ENCODE results near the gene JARID2.

Gene JARID2

DNA sequence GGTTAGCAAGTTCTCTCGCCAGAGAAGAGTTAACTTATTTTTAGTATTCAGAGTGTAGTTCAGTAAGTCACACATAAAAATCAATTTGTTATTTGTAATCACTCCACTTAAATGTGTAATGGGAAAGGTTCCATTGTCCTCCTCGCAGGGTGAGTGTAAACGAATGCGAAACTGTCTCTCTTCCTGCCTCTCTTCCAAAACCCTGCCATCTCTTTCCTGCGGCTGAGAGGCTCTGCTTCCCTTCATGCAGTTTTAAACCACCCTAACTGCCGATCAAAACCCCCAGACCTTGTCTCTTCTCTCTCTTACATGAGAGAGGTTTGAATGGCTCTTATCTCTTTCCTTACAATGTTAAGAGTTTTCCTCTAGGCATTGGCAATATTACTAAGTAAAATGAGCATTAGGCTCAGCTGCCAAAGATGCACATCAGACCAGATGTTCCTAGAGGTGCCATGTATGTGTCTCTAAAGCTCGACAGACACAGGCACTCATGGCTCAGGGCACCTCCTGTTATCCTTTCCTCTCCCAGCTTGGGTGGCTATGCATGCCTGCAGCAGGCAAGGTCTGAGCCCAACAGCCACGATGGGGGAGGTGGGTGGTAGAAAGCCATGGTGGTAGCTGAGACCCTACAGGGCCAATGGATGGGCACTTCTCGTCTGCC lies 91.2 kb downstream of the JARID2 start:
- no peak for DNase-seq
- H3K4me1 ChIP-seq, result peaks cover 0 to 8% (median 2%) of the 10 kb centered on the region in 4 donors
- H3K36me3 ChIP-seq, result no peaks in the 10 kb centered on the region
- no peak overlapping the region for H3K27ac ChIP-seq
- intact Hi-C loops (cut with DNase I; ENCODE audit: low total_unique reads), result no loop called here
- H3K27me3 ChIP-seq, result no peaks in the 10 kb centered on the region
- TF ChIP-seq, protein P1, sequence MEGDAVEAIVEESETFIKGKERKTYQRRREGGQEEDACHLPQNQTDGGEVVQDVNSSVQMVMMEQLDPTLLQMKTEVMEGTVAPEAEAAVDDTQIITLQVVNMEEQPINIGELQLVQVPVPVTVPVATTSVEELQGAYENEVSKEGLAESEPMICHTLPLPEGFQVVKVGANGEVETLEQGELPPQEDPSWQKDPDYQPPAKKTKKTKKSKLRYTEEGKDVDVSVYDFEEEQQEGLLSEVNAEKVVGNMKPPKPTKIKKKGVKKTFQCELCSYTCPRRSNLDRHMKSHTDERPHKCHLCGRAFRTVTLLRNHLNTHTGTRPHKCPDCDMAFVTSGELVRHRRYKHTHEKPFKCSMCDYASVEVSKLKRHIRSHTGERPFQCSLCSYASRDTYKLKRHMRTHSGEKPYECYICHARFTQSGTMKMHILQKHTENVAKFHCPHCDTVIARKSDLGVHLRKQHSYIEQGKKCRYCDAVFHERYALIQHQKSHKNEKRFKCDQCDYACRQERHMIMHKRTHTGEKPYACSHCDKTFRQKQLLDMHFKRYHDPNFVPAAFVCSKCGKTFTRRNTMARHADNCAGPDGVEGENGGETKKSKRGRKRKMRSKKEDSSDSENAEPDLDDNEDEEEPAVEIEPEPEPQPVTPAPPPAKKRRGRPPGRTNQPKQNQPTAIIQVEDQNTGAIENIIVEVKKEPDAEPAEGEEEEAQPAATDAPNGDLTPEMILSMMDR (IDR thresholded peaks at IDR 0.05), result no peak
- no peak overlapping the region for H3K4me3 ChIP-seq
- H3K9me3 ChIP-seq, result no peaks in the 10 kb centered on the region

DNA sequence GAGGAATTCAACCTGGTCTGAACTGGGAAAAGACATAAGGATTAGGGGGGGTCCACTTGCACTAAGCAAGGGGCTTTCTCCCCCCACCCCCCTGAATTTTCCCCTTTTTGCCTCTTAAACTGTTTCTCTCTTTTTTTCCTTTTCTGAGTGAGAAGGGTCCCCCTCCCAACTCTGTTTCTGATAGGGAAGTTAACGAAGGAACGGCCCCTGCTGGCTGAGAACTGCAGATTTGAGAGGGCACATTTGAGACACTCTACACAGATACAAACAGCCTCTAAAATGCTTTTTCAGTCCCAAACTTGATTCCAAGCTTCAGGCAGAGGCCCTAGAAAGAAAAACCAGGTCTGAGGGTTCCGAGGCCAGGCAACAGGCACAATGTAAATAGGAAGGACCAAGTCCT lies 91.7 kb downstream of the JARID2 start:
- TF ChIP-seq, protein P1 (IDR thresholded peaks at IDR 0.05), result no peak
- H3K9me3 ChIP-seq, result no peaks in the 10 kb centered on the region
- no peak overlapping the region for H3K27ac ChIP-seq
- intact Hi-C loops (cut with DNase I; ENCODE audit: low total_unique reads), result no loop called here
- H3K4me3 ChIP-seq, result no peak overlapping the region
- DNase-seq, result no peak
- H3K36me3 ChIP-seq, result no peaks in the 10 kb centered on the region
- H3K4me1 ChIP-seq, result peaks cover 0 to 8% (median 2%) of the 10 kb centered on the region in 4 donors
- no peaks in the 10 kb centered on the region for H3K27me3 ChIP-seq

DNA sequence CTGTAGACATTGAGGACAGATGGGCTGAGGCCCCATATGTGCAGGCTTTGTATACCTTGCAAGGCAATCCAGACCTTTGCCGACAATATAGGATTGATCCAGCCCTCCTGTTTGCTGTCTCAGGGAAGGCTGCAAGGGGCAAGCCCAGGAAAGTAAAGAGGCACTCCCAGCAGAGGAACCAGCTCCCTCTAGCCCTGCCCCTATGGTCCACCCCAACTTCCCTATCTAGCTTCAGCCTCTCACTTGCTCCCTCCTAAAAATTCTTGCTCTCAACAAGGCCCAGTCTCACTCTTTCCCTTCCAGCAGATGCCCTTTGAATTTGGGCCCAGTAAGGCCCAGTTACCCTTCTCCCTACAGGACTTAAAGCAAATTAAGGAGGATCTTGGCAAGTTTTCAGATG lies 92.6 kb downstream of the JARID2 start:
- Histone ChIP-seq H3K9me3 (no peaks in the 10 kb centered on the region), H3K4me1 (peaks cover 0 to 8% (median 2%) of the 10 kb centered on the region in 4 donors), H3K27ac (no peak overlapping the region), H3K4me3 (no peak overlapping the region), H3K27me3 (no peaks in the 10 kb centered on the region), H3K36me3 (no peaks in the 10 kb centered on the region)
- DNase-seq, result no peak
- TF ChIP-seq, protein P1 (IDR thresholded peaks at IDR 0.05), result no peak
- intact Hi-C loops (cut with DNase I; ENCODE audit: low total_unique reads), result no loop called here

DNA sequence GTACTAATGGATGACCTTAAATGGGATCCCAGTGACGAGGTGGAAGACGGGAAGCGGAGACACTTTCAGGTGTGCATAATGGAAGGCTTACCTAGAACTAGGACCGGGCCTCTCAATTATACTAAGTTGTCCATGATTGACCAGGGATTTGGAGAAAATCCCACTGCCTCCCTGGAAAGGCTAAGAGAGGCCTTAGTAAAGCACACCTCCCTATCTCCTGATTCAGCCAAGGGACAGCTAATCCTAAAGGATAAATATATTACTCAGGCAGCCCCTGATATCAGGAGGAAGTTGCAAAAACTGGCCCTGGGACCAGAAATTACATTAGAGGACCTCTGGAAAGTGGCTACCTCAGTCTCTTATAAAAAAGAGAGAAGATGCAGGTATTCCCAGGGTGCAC lies 93.2 kb downstream of the JARID2 start:
- intact Hi-C loops (cut with DNase I; ENCODE audit: low total_unique reads), result no loop called here
- H3K4me3 ChIP-seq, result no peak overlapping the region
- no peak for DNase-seq

DNA sequence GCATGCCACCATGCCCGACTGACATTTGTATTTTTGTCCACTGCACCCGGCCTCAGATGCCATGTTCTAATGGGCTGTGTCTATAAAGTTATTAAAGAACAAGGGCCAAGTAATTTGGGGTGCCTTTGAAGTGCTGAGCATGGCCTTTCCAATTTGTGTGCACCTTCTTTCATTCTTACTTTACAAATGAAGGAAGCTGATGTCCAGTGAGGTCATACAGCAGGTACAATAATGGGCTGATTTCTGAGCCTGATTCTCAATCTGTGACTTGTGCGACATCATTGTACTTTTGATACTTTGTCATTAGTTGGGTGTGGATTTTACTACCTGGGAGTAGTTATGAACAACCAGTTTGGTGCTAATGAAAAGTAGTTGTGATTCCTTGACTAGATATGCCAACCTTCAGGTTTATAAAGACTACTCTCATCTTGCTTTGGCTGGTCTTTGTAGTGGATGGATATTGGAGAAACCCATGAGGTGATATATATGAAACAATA lies 94.3 kb downstream of the JARID2 start:
- H3K27me3 ChIP-seq, result no peaks in the 10 kb centered on the region
- H3K27ac ChIP-seq, result no peak overlapping the region
- no peak for DNase-seq
- H3K4me3 ChIP-seq, result no peak overlapping the region
- TF ChIP-seq, protein P1 (IDR thresholded peaks at IDR 0.05), result no peak
- H3K4me1 ChIP-seq, result peaks cover 0 to 8% (median 0%) of the 10 kb centered on the region in 4 donors
- intact Hi-C loops (cut with DNase I; ENCODE audit: low total_unique reads), result no loop called here
- no peaks in the 10 kb centered on the region for H3K9me3 ChIP-seq
- no peaks in the 10 kb centered on the region for H3K36me3 ChIP-seq

More for the DNA sequence above, 93.2 kb downstream of the JARID2 start:
- H3K27me3 ChIP-seq, result no peaks in the 10 kb centered on the region
- no peak overlapping the region for H3K27ac ChIP-seq
- H3K4me1 ChIP-seq, result peaks cover 0 to 8% (median 2%) of the 10 kb centered on the region in 4 donors
- TF ChIP-seq, protein P1 (IDR thresholded peaks at IDR 0.05), result no peak
- no peaks in the 10 kb centered on the region for H3K36me3 ChIP-seq
- H3K9me3 ChIP-seq, result no peaks in the 10 kb centered on the region

Measured in tibial artery (tissue), 4 donors.